Upper lobe of right lung (tissue), 1 donor: ENCODE data around the gene ELOA2. TPM values are rescaled to one million over a fixed set of nuclear protein-coding genes. Genes with fewer than 3 reads are reported as not detected.

Source experiments
- ATAC-seq: fragments of 200-7000 bp; cut with Tn5 transposase; one replicate; pipeline ENCODE4 v1.9.1; 2020; ENCODE audit warnings: mild to moderate bottlenecking, moderate library complexity
- DNase-seq: peaks from one replicate; pipeline ENCODE4 v3.0.0-alpha.2; 2020
- H3K27ac ChIP-seq: fragments of 200-600 bp; one replicate; pipeline ENCODE4 v1.8.0; 2022
- H3K27me3 ChIP-seq: fragments of 200-600 bp; one replicate; pipeline ENCODE4 v1.8.0; 2022; ENCODE audit warnings: mild to moderate bottlenecking
- H3K36me3 ChIP-seq: fragments of 200-600 bp; one replicate; pipeline ENCODE4 v1.8.0; 2022
- H3K4me1 ChIP-seq: fragments of 200-600 bp; one replicate; pipeline ENCODE4 v1.8.0; 2022
- H3K4me3 ChIP-seq: fragments of 200-600 bp; one replicate; pipeline ENCODE4 v1.8.0; 2022; ENCODE audit warnings: mild to moderate bottlenecking
- H3K9me3 ChIP-seq: fragments of 200-600 bp; one replicate; pipeline ENCODE4 v1.8.0; 2022
- intact Hi-C: fragments of 100-400 bp; cut with DNase I; formaldehyde crosslinking; loops from one replicate; pipeline ENCODE4 v1.11.0; 2022
- total RNA-seq: library from RNA; stranded (reverse); fragmentation: NEBNext Ultra II Directional; extraction: Animal tissue kit (Norgen Biotek cat#: 25700); gene quantifications from one replicate; pipeline ENCODE4 v1.2.1, GENCODE V29; 2021
- TF ChIP-seq, protein P1 (sequence below): fragments of 200-600 bp; IDR thresholded peaks from one replicate; pipeline ENCODE4 v1.8.0; 2022; ENCODE audit warnings: antibody characterized with exemption
- donor health status: DM: no; HTN: yes; CAD: no; lungs with severe emphysema.

Gene ELOA2
- total RNA-seq, 1 donor from 2014 or later: not detected

DNA sequence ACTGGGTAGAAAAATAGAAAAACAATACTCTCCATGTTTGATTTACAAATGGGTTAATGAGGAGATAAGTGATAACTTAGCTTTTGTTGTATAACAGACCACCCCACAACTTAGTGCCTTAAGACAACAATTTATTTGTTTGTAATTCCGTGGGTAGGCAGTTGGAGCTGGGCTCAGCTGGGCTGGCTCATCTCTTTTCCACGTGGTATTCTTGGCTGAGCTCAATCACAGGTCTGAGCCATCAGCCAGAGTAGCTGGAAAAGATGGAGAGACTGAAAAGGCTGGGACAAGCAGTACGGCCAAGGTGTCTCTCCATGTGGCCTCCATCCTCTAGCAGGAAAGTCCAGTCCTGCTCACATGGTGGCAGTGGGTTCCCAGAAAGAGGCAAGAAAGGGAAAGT lies 32.2 kb upstream of the ELOA2 start:
- DNase-seq (no peak), ATAC-seq (no peak)
- TF ChIP-seq, protein P1, sequence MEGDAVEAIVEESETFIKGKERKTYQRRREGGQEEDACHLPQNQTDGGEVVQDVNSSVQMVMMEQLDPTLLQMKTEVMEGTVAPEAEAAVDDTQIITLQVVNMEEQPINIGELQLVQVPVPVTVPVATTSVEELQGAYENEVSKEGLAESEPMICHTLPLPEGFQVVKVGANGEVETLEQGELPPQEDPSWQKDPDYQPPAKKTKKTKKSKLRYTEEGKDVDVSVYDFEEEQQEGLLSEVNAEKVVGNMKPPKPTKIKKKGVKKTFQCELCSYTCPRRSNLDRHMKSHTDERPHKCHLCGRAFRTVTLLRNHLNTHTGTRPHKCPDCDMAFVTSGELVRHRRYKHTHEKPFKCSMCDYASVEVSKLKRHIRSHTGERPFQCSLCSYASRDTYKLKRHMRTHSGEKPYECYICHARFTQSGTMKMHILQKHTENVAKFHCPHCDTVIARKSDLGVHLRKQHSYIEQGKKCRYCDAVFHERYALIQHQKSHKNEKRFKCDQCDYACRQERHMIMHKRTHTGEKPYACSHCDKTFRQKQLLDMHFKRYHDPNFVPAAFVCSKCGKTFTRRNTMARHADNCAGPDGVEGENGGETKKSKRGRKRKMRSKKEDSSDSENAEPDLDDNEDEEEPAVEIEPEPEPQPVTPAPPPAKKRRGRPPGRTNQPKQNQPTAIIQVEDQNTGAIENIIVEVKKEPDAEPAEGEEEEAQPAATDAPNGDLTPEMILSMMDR: no peak
- intact Hi-C loops: no loop called here
- no peaks in the 10 kb centered on the region for H3K4me1 ChIP-seq
- no peaks in the 10 kb centered on the region for H3K36me3 ChIP-seq
- no peaks in the 10 kb centered on the region for H3K9me3 ChIP-seq
- no peak overlapping the region for H3K27ac ChIP-seq
- no peaks in the 10 kb centered on the region for H3K27me3 ChIP-seq
- no peak overlapping the region for H3K4me3 ChIP-seq

DNA sequence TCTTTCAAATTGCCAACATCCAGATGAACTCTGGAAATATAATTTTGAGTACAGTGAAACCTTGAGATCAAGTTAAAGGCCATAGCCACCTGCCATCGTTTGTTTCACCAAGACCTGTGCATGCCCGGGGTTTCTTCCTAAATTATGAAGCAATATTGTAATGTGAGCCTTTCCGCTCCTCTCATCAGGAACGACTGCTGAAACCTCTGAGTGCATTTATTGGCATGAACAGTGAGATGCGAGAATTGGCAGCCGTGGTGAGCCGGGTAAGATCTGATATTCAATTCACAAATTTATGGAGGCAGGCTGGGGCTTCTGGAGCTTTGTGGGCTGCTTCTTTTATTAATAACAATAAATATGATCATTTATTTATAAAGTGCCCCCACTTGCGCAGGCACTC lies 27.7 kb upstream of the ELOA2 start:
- Histone ChIP-seq H3K4me3 (no peak overlapping the region), H3K27ac (no peak overlapping the region), H3K27me3 (no peaks in the 10 kb centered on the region), H3K4me1 (no peaks in the 10 kb centered on the region), H3K36me3 (no peaks in the 10 kb centered on the region), H3K9me3 (no peaks in the 10 kb centered on the region)
- no peak for ATAC-seq
- TF ChIP-seq, protein P1: no peak
- intact Hi-C loops: no loop called here
- DNase-seq: no peak

DNA sequence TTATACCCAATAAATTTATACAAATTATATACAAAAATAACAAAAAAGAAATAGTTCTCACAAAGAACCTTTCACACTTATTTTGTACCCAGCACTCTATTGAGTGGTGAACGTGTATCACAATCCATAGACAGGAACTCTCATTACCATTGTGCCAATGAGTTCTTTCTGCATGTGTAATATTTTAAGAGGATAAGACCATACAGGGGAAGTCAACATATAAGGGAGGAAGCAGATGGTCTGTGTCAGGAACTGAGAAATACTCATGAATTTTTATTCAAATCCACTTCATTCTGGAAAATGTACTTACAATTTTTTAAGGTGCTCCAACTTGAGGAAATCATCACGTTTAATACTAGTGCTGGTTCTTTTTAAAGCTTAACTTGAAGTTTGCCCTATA lies 27.1 kb upstream of the ELOA2 start:
- Histone ChIP-seq H3K4me3 (no peak overlapping the region), H3K27ac (no peak overlapping the region), H3K36me3 (no peaks in the 10 kb centered on the region), H3K4me1 (no peaks in the 10 kb centered on the region), H3K9me3 (no peaks in the 10 kb centered on the region), H3K27me3 (no peaks in the 10 kb centered on the region)
- ATAC-seq: no peak
- TF ChIP-seq, protein P1: no peak
- intact Hi-C loops: no loop called here
- DNase-seq: no peak

DNA sequence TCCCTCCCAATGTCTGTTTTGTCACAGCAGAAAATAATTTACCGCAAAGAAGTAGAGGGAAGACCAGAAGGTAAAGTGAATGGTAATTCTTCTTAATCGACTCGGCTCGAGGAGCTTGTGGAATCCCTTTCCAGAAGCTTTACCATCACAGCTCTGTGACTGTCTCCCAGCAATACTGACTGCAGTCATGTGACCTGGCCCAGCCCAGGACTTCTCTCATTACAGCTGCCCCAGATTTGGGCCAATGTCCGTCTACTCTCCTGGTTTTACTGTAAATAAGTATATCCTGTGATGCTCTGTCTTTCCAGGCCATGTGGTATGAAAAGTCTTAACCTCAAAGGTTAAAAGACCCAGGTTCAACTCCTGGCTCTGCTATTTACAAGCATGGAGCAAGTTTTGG lies 18.9 kb upstream of the ELOA2 start:
- Histone ChIP-seq H3K4me3 (no peak overlapping the region), H3K4me1 (no peaks in the 10 kb centered on the region), H3K9me3 (no peaks in the 10 kb centered on the region), H3K27me3 (peaks cover 3% of the 10 kb centered on the region), H3K27ac (no peak overlapping the region), H3K36me3 (no peaks in the 10 kb centered on the region)
- ATAC-seq (no peak), DNase-seq (no peak)
- intact Hi-C loops: no loop called here
- TF ChIP-seq, protein P1: no peak

DNA sequence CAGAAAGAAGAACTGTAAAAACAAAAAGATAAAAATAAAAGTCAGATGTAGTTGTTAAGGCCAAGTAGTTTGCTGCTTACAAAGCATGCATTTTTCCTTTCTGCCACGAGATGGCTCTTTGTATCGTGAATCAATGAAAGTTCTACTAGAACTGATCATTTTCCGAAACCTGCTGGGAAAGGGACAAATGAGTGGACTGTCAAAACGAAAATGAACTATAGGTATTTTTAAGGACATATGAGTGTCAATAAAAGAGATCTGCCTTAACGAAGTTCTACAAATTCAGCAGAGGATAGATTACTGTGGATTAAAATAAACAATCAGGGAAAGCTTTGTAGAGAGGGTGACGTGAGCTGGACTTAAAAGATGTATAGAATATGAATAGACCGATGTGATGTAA lies 15.0 kb upstream of the ELOA2 start:
- no peaks in the 10 kb centered on the region for H3K4me1 ChIP-seq
- no peak overlapping the region for H3K27ac ChIP-seq
- TF ChIP-seq, protein P1: peak; percentile 64
- peaks cover 3% of the 10 kb centered on the region for H3K27me3 ChIP-seq
- ATAC-seq: no peak
- DNase-seq: no peak
- no peaks in the 10 kb centered on the region for H3K36me3 ChIP-seq
- intact Hi-C loops: no loop called here
- no peaks in the 10 kb centered on the region for H3K9me3 ChIP-seq
- H3K4me3 ChIP-seq: no peak overlapping the region

DNA sequence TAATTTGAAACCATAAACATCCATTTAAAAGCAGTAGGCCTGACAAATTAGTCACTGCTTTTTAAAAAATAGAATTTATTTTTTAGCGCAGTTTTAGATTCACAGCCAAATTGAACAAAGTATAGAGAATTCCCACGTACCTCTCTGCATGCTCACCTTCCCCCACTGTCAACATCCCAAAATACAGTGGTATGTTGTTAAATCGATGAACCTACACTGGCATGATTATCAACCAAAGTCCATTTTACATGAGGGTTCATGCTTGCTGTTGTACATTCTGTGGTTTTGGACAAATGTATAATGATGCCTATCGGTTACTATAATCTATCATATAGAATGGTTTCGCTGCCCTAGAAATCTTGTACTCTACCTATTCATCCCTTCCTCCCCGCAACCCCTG lies 5.6 kb upstream of the ELOA2 start:
- Histone ChIP-seq H3K9me3 (no peaks in the 10 kb centered on the region), H3K27ac (no peak overlapping the region), H3K27me3 (no peaks in the 10 kb centered on the region), H3K4me3 (no peak overlapping the region), H3K36me3 (no peaks in the 10 kb centered on the region), H3K4me1 (no peaks in the 10 kb centered on the region)
- TF ChIP-seq, protein P1: no peak
- no peak for DNase-seq
- intact Hi-C loops: no loop called here
- ATAC-seq: no peak
